GM23248 (cell line): ENCODE results near the gene DSN1. TPM values are rescaled to one million over a fixed set of nuclear protein-coding genes. Genes with fewer than 3 reads are reported as not detected.

Source experiments
- DNase-seq: peaks from one replicate; pipeline ENCODE4 v3.0.0-alpha.2; 2015
- H2AFZ ChIP-seq: fragments of 200-600 bp; sonication (generic); 2 replicates; pipeline ENCODE4 v1.6.1; 2016; ENCODE audit warnings: antibody characterized with exemption
- H3F3A ChIP-seq: fragments of 200-600 bp; sonication (generic); 2 replicates; pipeline ENCODE4 v1.6.1; 2016; ENCODE audit warnings: mild to moderate bottlenecking, antibody characterized with exemption, mixed run types; ENCODE audit not compliant: insufficient read depth
- H3K27ac ChIP-seq: fragments of 200-600 bp; sonication (generic); 2 replicates; pipeline ENCODE4 v1.5.1; 2016; ENCODE audit warnings: mild to moderate bottlenecking
- H3K27me3 ChIP-seq: fragments of 200-600 bp; sonication (generic); replicated peaks from 2 replicates; pipeline ENCODE4 v1.6.1; 2016; ENCODE audit warnings: mild to moderate bottlenecking; ENCODE audit not compliant: insufficient read depth
- H3K36me3 ChIP-seq: fragments of 200-600 bp; sonication (generic); 2 replicates; pipeline ENCODE4 v1.6.1; 2016; ENCODE audit warnings: low read depth, mild to moderate bottlenecking
- H3K4me1 ChIP-seq: fragments of 200-600 bp; sonication (generic); 2 replicates; pipeline ENCODE4 v1.6.1; 2016; ENCODE audit warnings: mild to moderate bottlenecking; ENCODE audit not compliant: insufficient read depth
- H3K4me2 ChIP-seq: fragments of 200-600 bp; sonication (generic); one replicate; pipeline ENCODE4 v1.6.1; 2016; ENCODE audit warnings: mild to moderate bottlenecking; ENCODE audit not compliant: unreplicated experiment
- H3K4me3 ChIP-seq: fragments of 200-600 bp; sonication (generic); 2 replicates; pipeline ENCODE4 v1.5.1; 2016; ENCODE audit warnings: mild to moderate bottlenecking
- H3K79me2 ChIP-seq: fragments of 200-600 bp; sonication (generic); 2 replicates; pipeline ENCODE4 v1.6.1; 2016; ENCODE audit warnings: mild to moderate bottlenecking; ENCODE audit not compliant: insufficient read depth
- H3K9ac ChIP-seq: fragments of 200-600 bp; sonication (generic); 2 replicates; pipeline ENCODE4 v1.6.1; 2016; ENCODE audit warnings: mild to moderate bottlenecking
- H3K9me2 ChIP-seq: fragments of 200-600 bp; sonication (generic); 2 replicates; pipeline ENCODE4 v1.6.1; 2016; ENCODE audit warnings: mixed run types, mild to moderate bottlenecking, moderate library complexity; ENCODE audit not compliant: insufficient read depth
- H3K9me3 ChIP-seq: fragments of 200-600 bp; sonication (generic); one replicate; pipeline ENCODE4 v1.6.1; 2017; ENCODE audit warnings: low read depth
- H4K20me1 ChIP-seq: fragments of 200-600 bp; sonication (generic); 2 replicates; pipeline ENCODE4 v1.6.0; 2016; ENCODE audit not compliant: insufficient read depth
- EZH2 ChIP-seq: fragments of 200-600 bp; sonication (generic); IDR thresholded peaks from 2 replicates; pipeline ENCODE4 v1.6.1; 2018; ENCODE audit warnings: antibody characterized with exemption, mild to moderate bottlenecking; ENCODE audit not compliant: insufficient read depth, poor library complexity, severe bottlenecking
- EZH2phosphoT487 ChIP-seq: fragments of 200-600 bp; sonication (generic); IDR thresholded peaks from 2 replicates; pipeline ENCODE4 v1.6.1; 2018; ENCODE audit warnings: antibody characterized with exemption, moderate library complexity, mild to moderate bottlenecking, low read depth; ENCODE audit not compliant: insufficient read depth
- WGBS, 2 experiments: methylation state at CpG; one replicate each; pipeline ENCODE4 v1.1.6; 2015 to 2017; ENCODE audit warnings: low lambda C conversion rate in 2 of 2, low coverage in 1 of 2; ENCODE audit errors: missing lambda C conversion rate in 2 of 2; 5-methylcytosine and 5-hydroxymethylcytosine counted together
- in situ Hi-C: fragments of 300-500 bp; cut with MboI; formaldehyde crosslinking; loops from 2 replicates; pipeline ENCODE4 v1.15.0; 2020
- polyA plus RNA-seq: library from polyadenylated mRNA; unstranded; fragments of >200 nt; fragmentation: Nextera tagmentation; extraction: Ambion mirVana; gene quantifications from 2 replicates; pipeline ENCODE4 v1.2.1, GENCODE V29; 2016
- total RNA-seq: library from RNA; depleted of rRNA; stranded (reverse); fragments of >200 nt; shearing (Covaris generic); gene quantifications from 2 replicates; pipeline ENCODE4 v1.2.3, GENCODE V29; 2014; rRNA removed

The DSN1 gene
- total and polyA plus RNA-seq, 2 experiments from 2014 or later: 13.0 to 15.6 TPM

DNA sequence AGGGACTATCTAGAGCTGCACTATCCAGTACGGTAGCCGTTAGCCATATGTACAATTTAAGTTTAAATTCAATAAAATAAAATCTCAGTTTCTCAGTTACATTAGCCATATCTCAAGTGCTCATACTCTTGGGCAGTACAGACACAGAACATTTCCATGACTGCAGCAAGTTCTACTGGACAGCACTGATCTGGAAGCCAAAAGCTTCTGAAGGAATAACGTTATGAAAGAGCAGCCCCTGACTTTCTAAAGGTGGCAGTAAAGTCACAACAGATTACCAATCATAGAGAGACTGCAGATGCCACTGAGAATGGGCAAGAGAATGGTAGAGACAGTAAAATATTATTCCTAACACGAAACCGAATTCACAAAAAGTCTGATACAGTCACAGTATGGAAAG is 64.4 kb downstream of the DSN1 start:
- Histone ChIP-seq H3K4me1 (no peaks in the 10 kb centered on the region), H4K20me1 (0 out of 2 replicates have a peak, but pooled peaks cover 3% of the 10 kb centered on the region), H3K79me2 (no peaks in the 10 kb centered on the region), H3K4me2 (no peak overlapping the region), H3K27ac (no peak overlapping the region), H2AFZ (no peak overlapping the region), H3K9ac (no peak overlapping the region), H3K36me3 (no peaks in the 10 kb centered on the region), H3K9me3 (no peaks in the 10 kb centered on the region), H3F3A (no peaks in the 10 kb centered on the region), H3K27me3 (no peaks in the 10 kb centered on the region), H3K9me2 (no peaks in the 10 kb centered on the region), H3K4me3 (no peak overlapping the region)
- 46 to 60% methylated on average over 5 of the region's 5 CpGs for WGBS, 2 experiments
- TF ChIP-seq EZH2 (no peak), EZH2phosphoT487 (no peak)
- in situ Hi-C loops: no loop called here
- DNase-seq: no peak

GRCh38 chr20:36703530-36703929 is 70.0 kb downstream of the DSN1 start:
- no peaks in the 10 kb centered on the region for H3K4me1 ChIP-seq
- no peaks in the 10 kb centered on the region for H3K36me3 ChIP-seq
- no peaks in the 10 kb centered on the region for H3K9me2 ChIP-seq
- DNase-seq: no peak
- H3K27me3 ChIP-seq: no peaks in the 10 kb centered on the region
- TF ChIP-seq EZH2phosphoT487 (no peak), EZH2 (no peak)
- H3K4me3 ChIP-seq: no peak overlapping the region
- no peak overlapping the region for H3K9ac ChIP-seq
- H3K27ac ChIP-seq: no peak overlapping the region
- no peaks in the 10 kb centered on the region for H3F3A ChIP-seq
- 98 to 99% methylated on average over 4 of the region's 4 CpGs for WGBS, 2 experiments
- no peaks in the 10 kb centered on the region for H4K20me1 ChIP-seq
- H3K9me3 ChIP-seq: no peaks in the 10 kb centered on the region
- H3K79me2 ChIP-seq: no peaks in the 10 kb centered on the region
- in situ Hi-C loops: no loop called here
- H3K4me2 ChIP-seq: no peak overlapping the region
- no peak overlapping the region for H2AFZ ChIP-seq

Other genes starting within 250 kb of the DSN1 start
- gene MYL9, start 232.2 kb downstream of the DSN1 start, total RNA-seq: 134 and 172 TPM in 2 replicates
- 681 and 706 TPM in 2 replicates for gene MYL9, start 232.2 kb downstream of the DSN1 start, polyA plus RNA-seq
- gene TGIF2, start 200.2 kb downstream of the DSN1 start, total RNA-seq: 4.9 and 9.3 TPM in 2 replicates
- 6.7 and 7.0 TPM in 2 replicates for gene TGIF2, start 200.2 kb downstream of the DSN1 start, polyA plus RNA-seq
- gene RAB5IF, start 168.0 kb downstream of the DSN1 start, total RNA-seq: 115 and 134 TPM in 2 replicates
- gene RAB5IF, start 168.0 kb downstream of the DSN1 start, polyA plus RNA-seq: 165 and 171 TPM in 2 replicates
- not detected in 2 replicates for gene SLA2, start 127.6 kb downstream of the DSN1 start, total RNA-seq
- not detected in 2 replicates for gene SLA2, start 127.6 kb downstream of the DSN1 start, polyA plus RNA-seq
- 19.8 and 20.2 TPM in 2 replicates for gene NDRG3, start 27.7 kb downstream of the DSN1 start, total RNA-seq
- gene NDRG3, start 27.7 kb downstream of the DSN1 start, polyA plus RNA-seq: 23.3 and 26.6 TPM in 2 replicates
- gene TLDC2, start 102.4 kb upstream of the DSN1 start, total RNA-seq: 0.32 and 0.76 TPM in 2 replicates
- gene TLDC2, start 102.4 kb upstream of the DSN1 start, polyA plus RNA-seq: 0.20 and 0.24 TPM in 2 replicates
- gene SAMHD1, start 177.9 kb upstream of the DSN1 start, total RNA-seq: 9.0 and 15.8 TPM in 2 replicates
- gene SAMHD1, start 177.9 kb upstream of the DSN1 start, polyA plus RNA-seq: 7.4 and 10.1 TPM in 2 replicates